ENCODE results near the gene ADM.

ADM gene

DNA sequence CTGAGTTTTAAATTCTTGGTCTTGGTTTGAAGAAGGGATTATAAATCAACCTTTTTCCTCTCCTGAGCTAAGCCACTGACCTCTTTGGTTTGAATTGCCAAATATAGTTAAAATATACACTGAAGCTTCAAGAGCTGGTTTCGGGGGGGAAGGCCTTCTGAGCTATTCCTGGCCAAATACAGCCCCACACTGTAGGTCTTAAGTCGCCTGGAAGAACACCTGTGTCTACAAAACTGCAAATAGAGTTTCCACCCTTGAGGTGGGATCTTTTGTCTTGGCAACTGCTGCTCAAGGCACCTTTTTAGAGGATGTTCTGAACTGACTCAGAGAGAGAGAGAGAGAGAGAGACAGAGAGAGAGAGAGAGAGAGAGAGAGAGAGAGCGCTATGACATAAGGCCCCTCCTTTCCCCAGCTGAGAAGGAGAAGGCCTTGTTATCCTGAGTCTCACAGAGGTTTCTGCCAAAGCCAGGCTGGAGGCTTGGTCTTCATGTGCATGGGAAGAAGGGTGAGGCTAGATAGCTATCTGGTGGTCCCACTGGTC is 5.5 kb downstream of the ADM start:
- DNase-seq, result no peak

GRCh38 chr11:10311802-10312201 is 6.9 kb downstream of the ADM start:
- DNase-seq, result no peak

GRCh38 chr11:10314199-10315072 is 9.6 kb downstream of the ADM start:
- DNase-seq, result peak; percentile 51

DNA sequence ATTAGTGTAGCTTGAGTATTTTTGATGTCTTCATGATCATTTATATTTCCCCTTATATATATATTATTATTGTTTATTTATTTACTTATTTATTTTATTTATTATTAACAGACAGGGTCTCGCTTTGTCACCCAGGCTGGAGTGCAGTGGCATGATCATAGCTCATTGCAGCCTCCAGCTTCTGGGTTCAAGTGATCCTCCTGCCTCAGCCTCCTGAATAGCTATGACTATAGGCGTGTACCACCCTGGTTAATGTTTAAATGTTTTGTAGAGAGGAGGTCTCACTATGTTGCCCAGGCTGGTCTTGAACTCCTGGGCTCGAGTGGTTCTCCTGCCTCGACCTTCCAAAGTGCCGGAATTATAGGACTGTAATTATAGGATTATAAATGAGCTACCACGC is 10.2 kb downstream of the ADM start:
- DNase-seq, result no peak

GRCh38 chr11:10317151-10317755 is 12.4 kb downstream of the ADM start:
- peak; percentile 86 for DNase-seq

- peak; percentile 88 for DNase-seq
Observed at GRCh38 chr11:10317776-10318526, 13.1 kb downstream of the ADM start.

DNA sequence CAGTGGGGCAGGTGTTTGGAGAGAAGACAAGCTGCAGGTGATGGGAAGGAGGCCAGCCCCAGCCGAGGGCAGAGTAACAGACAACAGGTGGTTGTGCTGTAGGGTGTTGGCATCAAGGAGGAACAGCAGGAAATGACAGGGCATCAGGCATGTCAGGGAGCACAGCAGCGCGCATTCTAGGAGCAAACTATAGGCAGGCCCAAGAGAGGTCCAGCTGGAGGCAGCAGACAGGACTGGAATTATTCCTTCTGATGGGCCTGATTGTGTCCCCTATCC is 13.6 kb downstream of the ADM start:
- DNase-seq, result peak; percentile 88

GRCh38 chr11:10319702-10320558 is 15.1 kb downstream of the ADM start:
- DNase-seq, result no peak

GRCh38 chr11:10320736-10321465 is 16.0 kb downstream of the ADM start:
- DNase-seq, result no peak

GRCh38 chr11:10322401-10322800 is 17.5 kb downstream of the ADM start:
- DNase-seq, result no peak

- peak; percentile 71 for DNase-seq
Observed at GRCh38 chr11:10322830-10323792, 18.2 kb downstream of the ADM start.

DNA sequence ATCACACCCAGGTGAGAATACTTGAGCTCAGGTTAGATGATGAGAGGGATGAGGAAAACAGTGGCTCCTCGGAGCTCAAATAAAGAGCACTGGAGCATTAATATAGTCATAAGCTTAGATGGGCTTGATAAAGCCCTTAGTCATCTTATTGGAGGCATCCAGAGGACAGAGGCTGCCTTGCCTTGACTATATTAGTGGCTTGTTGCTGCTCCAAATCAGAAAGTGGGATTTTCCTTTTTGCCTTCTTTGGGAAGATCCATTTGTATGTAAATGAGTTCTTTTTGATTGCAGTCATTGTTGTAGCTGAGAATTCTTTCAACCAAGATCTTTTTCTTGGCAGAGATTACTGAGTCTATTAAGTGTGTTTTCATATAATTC is 18.9 kb downstream of the ADM start:
- DNase-seq, result no peak

- DNase-seq, result no peak
Observed at GRCh38 chr11:10324474-10324873, 19.6 kb downstream of the ADM start.

- no peak for DNase-seq
Observed at GRCh38 chr11:10325277-10326011, 20.6 kb downstream of the ADM start.

DNA sequence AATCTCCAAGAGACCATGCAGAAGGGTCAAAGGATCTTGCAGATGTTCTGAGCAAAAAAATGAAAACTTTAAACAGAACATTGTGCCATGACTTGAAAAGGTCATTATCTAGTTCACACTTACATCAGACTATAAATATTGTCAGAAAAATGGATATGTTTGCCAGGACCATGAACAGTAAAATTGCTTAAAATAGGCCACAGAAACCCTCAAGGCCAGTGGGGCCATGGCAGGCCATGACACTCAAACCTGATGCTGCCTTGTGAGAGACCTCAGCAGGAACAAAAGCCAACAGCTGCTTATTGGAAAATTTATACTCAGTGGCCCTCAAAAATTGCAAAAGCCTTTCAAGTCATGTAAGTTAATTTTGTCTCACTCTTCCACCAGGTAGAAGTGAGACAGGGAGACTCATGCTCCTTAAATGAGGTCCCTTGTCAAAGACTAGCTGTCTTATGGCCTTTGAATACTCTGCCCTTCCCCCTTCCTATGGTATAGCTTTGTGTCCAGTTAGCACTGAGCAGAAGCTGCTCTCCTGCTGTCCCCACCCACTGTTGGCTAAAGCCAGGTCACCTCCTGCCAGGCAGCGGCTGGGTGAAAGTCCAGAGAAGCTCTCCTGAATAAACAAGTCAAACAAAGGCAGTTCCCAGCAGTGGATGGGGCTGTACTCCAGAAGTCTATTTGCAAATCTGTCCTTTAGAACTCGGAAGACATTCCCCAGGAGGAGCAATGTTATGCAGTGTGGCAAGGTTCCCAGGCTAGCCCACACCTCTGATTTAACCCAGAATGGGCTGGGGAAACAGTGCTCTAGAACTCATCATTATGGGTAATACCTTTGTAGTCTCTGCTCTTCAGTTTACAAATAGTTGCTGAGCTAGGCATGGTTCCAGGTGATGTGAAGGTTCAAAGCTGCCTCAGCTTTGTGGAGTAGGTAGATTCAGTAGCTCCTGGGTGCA is 21.4 kb downstream of the ADM start:
- DNase-seq, result no peak

DNA sequence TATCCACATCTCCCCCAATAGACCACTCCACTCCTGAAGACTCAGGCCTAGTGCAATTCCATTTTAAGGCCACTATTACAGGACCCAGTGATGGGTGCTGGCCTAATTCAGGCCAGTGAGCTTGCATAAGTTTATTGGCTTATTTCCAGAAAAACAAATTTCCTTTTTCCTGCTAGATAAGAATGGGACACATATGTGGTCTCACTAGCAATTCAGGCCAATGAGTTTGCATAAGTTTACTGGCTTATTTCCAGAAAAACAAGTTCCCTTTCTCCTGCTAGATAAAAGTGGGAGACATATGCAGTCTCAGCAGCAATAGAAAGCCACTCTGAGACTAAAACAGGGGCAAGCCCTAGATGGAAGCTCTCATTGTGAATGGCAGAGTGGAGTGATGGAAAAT is 22.4 kb downstream of the ADM start:
- no peak for DNase-seq

DNA sequence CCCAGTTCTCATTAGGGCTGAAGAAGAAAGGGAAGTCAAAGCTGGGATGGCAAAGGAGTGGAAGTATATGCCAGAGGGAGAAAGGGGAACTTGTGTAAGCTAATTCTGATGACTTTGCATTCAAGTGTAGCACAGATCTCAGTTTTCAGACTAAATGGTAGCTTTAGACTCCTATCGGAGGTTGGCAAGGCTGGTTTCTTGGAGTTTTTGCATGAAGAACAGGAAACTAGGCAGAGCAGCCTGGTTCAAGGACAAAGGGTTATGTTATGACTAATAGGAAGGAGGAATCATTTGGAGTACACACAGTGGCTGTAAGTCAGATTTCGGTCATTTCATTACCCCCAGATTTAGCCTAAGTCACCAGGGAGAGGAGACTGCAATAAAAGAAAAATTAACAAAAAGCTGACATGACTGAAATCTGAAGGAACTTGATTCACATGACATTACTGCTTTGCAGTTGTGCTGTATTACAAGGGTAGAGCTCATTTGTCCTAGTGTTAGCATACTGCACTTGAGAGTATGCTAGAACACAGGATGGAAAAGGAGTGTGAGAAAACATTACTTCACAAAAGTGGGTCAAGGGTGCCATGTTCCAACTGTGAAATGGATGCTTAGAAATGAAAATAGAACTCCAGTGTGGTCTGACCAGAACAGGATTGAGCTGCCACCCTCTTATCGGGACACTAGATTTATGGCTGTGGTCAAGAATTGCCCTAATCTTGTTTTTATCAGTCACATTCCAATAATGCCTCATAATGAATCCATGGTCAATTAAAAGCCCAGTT is 23.6 kb downstream of the ADM start:
- no peak for DNase-seq

DNA sequence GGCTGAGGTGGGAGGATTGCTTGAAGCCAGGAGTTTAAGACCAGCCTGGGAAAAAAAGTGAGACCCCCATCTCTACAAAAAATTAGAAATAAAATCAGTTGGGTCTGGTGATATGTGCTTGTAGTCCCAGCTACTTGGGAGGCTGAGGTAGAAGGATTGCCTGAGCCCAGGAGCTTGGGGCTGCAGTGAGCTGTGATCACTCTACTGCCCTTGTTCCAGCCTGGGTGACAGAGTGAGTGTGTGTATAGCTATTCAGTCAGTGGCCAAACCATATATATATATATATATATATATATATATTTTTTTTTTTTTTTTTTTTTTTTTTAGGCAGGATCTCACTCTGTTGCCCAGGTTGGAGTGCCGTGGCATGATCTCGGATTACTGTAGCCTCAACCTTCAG is 24.5 kb downstream of the ADM start:
- no peak for DNase-seq

Data from NCI-H2029 (cell line).